Measurements from ENCODE around the gene ASL. TPM values are rescaled to one million over a fixed set of nuclear protein-coding genes. Genes with fewer than 3 reads are reported as not detected.
A peak's percentile ranks its signal among the peaks of the same experiment; 100 is the strongest.
"Not testable (repeated sequence)": the region's sequence is repeated elsewhere in the genome, so short reads cannot be mapped to it uniquely, and the experiment has no call there.

The ASL gene
- total RNA-seq, 1 experiment from 2014 or later = 19.0 TPM

DNA sequence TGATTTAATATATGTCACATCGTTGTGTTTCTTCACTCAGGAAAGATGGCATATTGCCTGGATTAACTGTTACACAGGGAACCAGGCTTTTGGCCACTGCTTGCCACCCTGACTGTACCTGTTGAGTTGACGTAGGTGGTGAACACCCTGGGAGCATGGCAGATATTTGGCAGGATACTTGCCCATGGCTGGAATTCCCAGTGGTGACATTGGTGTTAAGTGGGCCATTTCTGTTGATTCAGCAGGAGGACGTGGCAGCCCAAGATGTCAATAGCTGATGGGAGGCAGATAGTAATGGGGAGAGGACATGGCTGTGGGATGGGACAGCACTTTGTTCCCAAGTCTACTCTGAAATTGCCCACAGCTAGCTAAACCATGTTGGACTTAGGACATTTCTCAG is 51.6 kb downstream of the ASL start:
- POLR2A ChIA-PET (ENCODE audit: unreplicated experiment); H3F3A ChIP-seq (ENCODE audit: insufficient read depth, low read depth); H3K9me3 ChIP-seq (ENCODE audit: insufficient read depth, low read depth); H2AFZ ChIP-seq; H3K27ac ChIP-seq; H3K4me3 ChIP-seq; H3K9me2 ChIP-seq (ENCODE audit: insufficient read depth); H3K27me3 ChIP-seq (ENCODE audit: insufficient read depth, low read depth); H3K4me2 ChIP-seq; DNase-seq; H3K36me3 ChIP-seq (ENCODE audit: low read depth); intact Hi-C loops (cut with micrococcal nuclease; ENCODE audit: unreplicated experiment); H3K4me1 ChIP-seq (replicated peaks; ENCODE audit: insufficient read depth): not testable (repeated sequence)
- CTCF ChIA-PET = interaction anchor here (0.6 kb wide), 1 partner anchor 217 kb away, joined by 3 read pairs; no protein-coding TSS in a partner anchor
- H3K79me2 ChIP-seq (ENCODE audit: low read depth) = peaks cover 36% of the 10 kb centered on the region
- peaks cover 26% of the 10 kb centered on the region for H4K20me1 ChIP-seq (ENCODE audit: insufficient read depth)
- TSS peak; percentile 13 for BruUV-seq (replicated peaks)

GRCh38 chr7:66138994-66139752 is 63.6 kb downstream of the ASL start:
- no peak overlapping the region for H3K4me2 ChIP-seq
- no TSS peak for BruUV-seq (replicated peaks)
- intact Hi-C loops (cut with micrococcal nuclease; ENCODE audit: unreplicated experiment) = no loop called here

GRCh38 chr7:66140924-66141323 is 65.3 kb downstream of the ASL start:
- Histone ChIP-seq H3K4me3 (no peak overlapping the region), H3K4me1 (replicated peaks; ENCODE audit: insufficient read depth) (peaks cover 16% of the 10 kb centered on the region), H3K27ac (no peak overlapping the region), H3F3A (ENCODE audit: insufficient read depth, low read depth) (no peaks in the 10 kb centered on the region; the same call in 1 of the 2 replicates), H3K27me3 (ENCODE audit: insufficient read depth, low read depth) (no peaks in the 10 kb centered on the region), H3K36me3 (ENCODE audit: low read depth) (peaks cover 24% of the 10 kb centered on the region; the same call in 1 of the 2 replicates), H4K20me1 (ENCODE audit: insufficient read depth) (0 out of 2 replicates have a peak, but pooled peaks cover 5% of the 10 kb centered on the region), H3K4me2 (no peak overlapping the region), H3K9me3 (ENCODE audit: insufficient read depth, low read depth) (no peaks in the 10 kb centered on the region), H3K79me2 (ENCODE audit: low read depth) (0 out of 2 replicates have a peak, but pooled peaks cover 15% of the 10 kb centered on the region), H3K9me2 (ENCODE audit: insufficient read depth) (no peaks in the 10 kb centered on the region), H2AFZ (no peak overlapping the region)
- intact Hi-C loops (cut with micrococcal nuclease; ENCODE audit: unreplicated experiment) = loop anchor here (10.0 kb wide), 2 partner anchors 106 to 354 kb away; no protein-coding TSS in a partner anchor
- peak in 1 of 2 experiments; percentile 15 for DNase-seq
- ChIA-PET POLR2A (ENCODE audit: unreplicated experiment) (no interaction called here), CTCF (interaction anchor here (0.5 kb wide), 1 partner anchor 11 kb away, joined by 5 read pairs; no protein-coding TSS in a partner anchor)
- no TSS peak for BruUV-seq (replicated peaks)
- no peak; the same call in 1 of the 2 replicates for TF ChIP-seq CTCF (conservative IDR thresholded peaks at IDR 0.05)
- no peak for TF ChIP-seq EZH2 (IDR thresholded peaks at IDR 0.05; ENCODE audit: low read depth)

More at GRCh38 chr7:66138994-66139752, 63.6 kb downstream of the ASL start:
- no peak overlapping the region for H2AFZ ChIP-seq
- H3K9me3 ChIP-seq (ENCODE audit: insufficient read depth, low read depth) = no peaks in the 10 kb centered on the region
- ChIA-PET CTCF (no interaction called here), POLR2A (ENCODE audit: unreplicated experiment) (no interaction called here)
- 0 out of 2 replicates have a peak, but pooled peaks cover 5% of the 10 kb centered on the region for H4K20me1 ChIP-seq (ENCODE audit: insufficient read depth)
- H3K36me3 ChIP-seq (ENCODE audit: low read depth) = peaks cover 33% of the 10 kb centered on the region; the same call in 1 of the 2 replicates
- peak in 1 of 2 experiments; percentile 44 for DNase-seq
- H3F3A ChIP-seq (ENCODE audit: insufficient read depth, low read depth) = peaks cover 1% of the 10 kb centered on the region; the same call in 1 of the 2 replicates
- H3K9me2 ChIP-seq (ENCODE audit: insufficient read depth) = no peaks in the 10 kb centered on the region
- H3K4me3 ChIP-seq = no peak overlapping the region
- TF ChIP-seq CTCF (conservative IDR thresholded peaks at IDR 0.05) (no peak), EZH2 (IDR thresholded peaks at IDR 0.05; ENCODE audit: low read depth) (no peak)
- no peak overlapping the region for H3K27ac ChIP-seq
- H3K4me1 ChIP-seq (replicated peaks; ENCODE audit: insufficient read depth) = peaks cover 16% of the 10 kb centered on the region
- no peaks in the 10 kb centered on the region for H3K27me3 ChIP-seq (ENCODE audit: insufficient read depth, low read depth)
- 0 out of 2 replicates have a peak, but pooled peaks cover 11% of the 10 kb centered on the region for H3K79me2 ChIP-seq (ENCODE audit: low read depth)

Data from PC-9 (cell line).